CD4-positive, alpha-beta T cell (primary cell): ENCODE results near the gene PAK1. TPM values are rescaled to one million over a fixed set of nuclear protein-coding genes. Genes with fewer than 3 reads are reported as not detected.
"Not testable (repeated sequence)": the region's sequence is repeated elsewhere in the genome, so short reads cannot be mapped to it uniquely, and the experiment has no call there.

ENCODE experiments used
- ATAC-seq: fragments of 200-7000 bp; cut with Tn5 transposase; one replicate; pipeline ENCODE4 v1.10.0; 2022; ENCODE audit warnings: mild to moderate bottlenecking; ENCODE audit not compliant: poor library complexity
- CTCF ChIA-PET: fragments of 350-600 bp; sonication (Branson Sonifier 250); formaldehyde crosslinking; loops from one replicate; lab custom pipeline; 2021; ENCODE audit warnings: antibody characterized with exemption, inconsistent platforms; lab: Charles Lee
- POLR2A ChIA-PET: fragments of 350-600 bp; sonication (Branson Sonifier 250); formaldehyde crosslinking; loops from one replicate; lab custom pipeline; 2021; ENCODE audit warnings: antibody characterized with exemption, inconsistent platforms; lab: Charles Lee
- DNase-seq, 14 experiments: peaks; one replicate each; pipeline ENCODE4 v3.0.0-alpha.2; 2013 to 2020; ENCODE audit warnings: mixed read lengths in 2 of 14
- H3K27ac ChIP-seq, 2 donors: one replicate each; pipeline versions ENCODE4 v1.5.1 to v1.7.0; 2013; ENCODE audit warnings: low read length in 2 of 2, low read depth in 1 of 2, mild to moderate bottlenecking in 1 of 2
- H3K27me3 ChIP-seq, 2 experiments: 1 replicate in 1 of 2; 2 replicates in 1 of 2; pipeline versions ENCODE4 v1.6.1 to v1.7.0; 2013; ENCODE audit warnings: low read length in 2 of 2, control low read depth in 1 of 2, mild to moderate bottlenecking in 1 of 2, moderate library complexity in 1 of 2; ENCODE audit not compliant: insufficient read depth in 2 of 2, control insufficient read depth in 1 of 2
- H3K36me3 ChIP-seq: one replicate; pipeline ENCODE4 v1.6.1; 2013; ENCODE audit warnings: low read length, control low read depth; ENCODE audit not compliant: insufficient read depth
- H3K4me1 ChIP-seq: one replicate; pipeline ENCODE4 v1.6.1; 2013; ENCODE audit warnings: low read length, control low read depth; ENCODE audit not compliant: insufficient read depth
- H3K4me3 ChIP-seq: one replicate; pipeline ENCODE4 v1.5.1; 2013; ENCODE audit warnings: mild to moderate bottlenecking, low read length, moderate library complexity
- H3K9me3 ChIP-seq, 2 experiments: 1 replicate in 1 of 2; 2 replicates in 1 of 2; pipeline versions ENCODE4 v1.6.1 to v1.7.0; 2013; ENCODE audit warnings: low read length in 2 of 2, mild to moderate bottlenecking in 2 of 2, control low read depth in 1 of 2, moderate library complexity in 1 of 2; ENCODE audit not compliant: control insufficient read depth in 1 of 2, insufficient read depth in 1 of 2
- H3K27ac Mint-ChIP-seq: one replicate; pipeline ENCODE4 v1.8.0; 2020; ENCODE audit warnings: mixed read lengths
- H3K27me3 Mint-ChIP-seq: one replicate; pipeline ENCODE4 v1.8.0; 2021; ENCODE audit warnings: mixed read lengths
- H3K36me3 Mint-ChIP-seq: one replicate; pipeline ENCODE4 v1.8.0; 2021; ENCODE audit warnings: low read depth, mixed read lengths
- H3K4me1 Mint-ChIP-seq: one replicate; pipeline ENCODE4 v1.8.0; 2021; ENCODE audit warnings: low read depth, mixed read lengths
- H3K4me3 Mint-ChIP-seq: one replicate; pipeline ENCODE4 v1.8.0; 2020; ENCODE audit warnings: mild to moderate bottlenecking, mixed read lengths
- H3K9me3 Mint-ChIP-seq: one replicate; pipeline ENCODE4 v1.8.0; 2020; ENCODE audit warnings: mixed read lengths
- intact Hi-C, 2 experiments: fragments of 100-400 bp; cut with DNase I in 1 of 2; cut with micrococcal nuclease in 1 of 2; formaldehyde crosslinking; loops; one replicate each; pipeline versions ENCODE4 v1.15.1 to v1.9.0; 2023 to 2025; cut with DNase I, micrococcal nuclease
- total RNA-seq, 174 experiments: library from RNA in 2 of 174; stranded (reverse) in 2 of 174; gene quantifications; one replicate each; pipeline ENCODE4 v1.2.3 and lab custom pipeline; 2021 to 2026
- TF ChIP-seq, protein P1 (sequence below): fragments of 200-600 bp; IDR thresholded peaks from one replicate; pipeline ENCODE4 v1.8.0; 2022; ENCODE audit warnings: antibody characterized with exemption, mild to moderate bottlenecking

PAK1 gene
- total RNA-seq, 2 experiments from 2014 or later, result 6.9 to 12.6 TPM

DNA sequence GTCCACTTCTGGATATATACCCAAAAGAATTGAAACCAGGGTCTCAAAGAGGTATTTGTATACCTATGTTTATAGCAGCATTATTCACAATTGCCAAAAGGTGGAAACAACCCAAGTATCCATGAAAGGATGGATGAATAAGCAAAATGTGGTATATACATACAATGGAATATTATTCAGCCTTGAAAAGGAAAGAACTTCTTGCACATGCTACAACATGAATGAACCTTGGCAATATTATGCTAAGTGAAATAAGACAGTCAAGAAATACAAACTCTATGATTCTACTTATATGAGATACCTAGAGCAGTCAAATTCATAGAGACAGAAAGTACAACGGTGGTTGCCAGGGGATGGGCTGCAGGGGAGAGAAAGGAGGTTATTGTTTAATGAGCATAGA, 21.6 kb upstream of the PAK1 start:
- POLR2A ChIA-PET, result no interaction called here
- no peaks in the 10 kb centered on the region for H3K36me3 Mint-ChIP-seq

DNA sequence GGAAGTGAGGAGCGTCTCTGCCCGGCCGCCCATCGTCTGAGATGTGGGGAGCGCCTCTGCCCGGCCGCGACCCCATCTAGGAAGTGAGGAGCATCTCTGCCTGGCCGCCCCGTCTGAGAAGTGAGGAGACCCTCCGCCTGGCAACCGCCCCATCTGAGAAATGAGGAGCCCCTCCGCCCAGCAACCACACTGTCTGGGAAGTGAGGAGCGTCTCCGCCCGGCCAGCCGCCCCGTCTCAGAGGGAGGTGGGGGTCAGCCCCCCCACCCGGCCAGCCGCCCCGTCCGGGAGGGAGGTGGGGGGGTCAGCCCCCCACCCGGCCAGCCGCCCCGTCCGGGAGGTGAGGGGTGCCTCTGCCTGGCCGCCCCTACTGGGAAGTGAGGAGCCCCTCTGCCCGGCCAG, 16.1 kb upstream of the PAK1 start:
- H3K27me3 Mint-ChIP-seq, H3K27me3 ChIP-seq, DNase-seq, ATAC-seq, H3K9me3 ChIP-seq, H3K36me3 ChIP-seq, intact Hi-C loops, H3K36me3 Mint-ChIP-seq, H3K9me3 Mint-ChIP-seq, POLR2A ChIA-PET, H3K4me1 ChIP-seq, H3K27ac Mint-ChIP-seq, H3K4me3 Mint-ChIP-seq, CTCF ChIA-PET, H3K4me1 Mint-ChIP-seq, H3K4me3 ChIP-seq, H3K27ac ChIP-seq: not testable (repeated sequence)

More for the DNA sequence above, 21.6 kb upstream of the PAK1 start:
- H3K36me3 ChIP-seq, result no peaks in the 10 kb centered on the region
- peaks cover 10% of the 10 kb centered on the region for H3K27me3 Mint-ChIP-seq
- H3K4me1 ChIP-seq, result no peaks in the 10 kb centered on the region
- no peaks in the 10 kb centered on the region for H3K9me3 Mint-ChIP-seq
- no peak overlapping the region for H3K4me3 Mint-ChIP-seq
- no peak for DNase-seq
- no peak overlapping the region for H3K27ac Mint-ChIP-seq
- H3K4me1 Mint-ChIP-seq, result no peaks in the 10 kb centered on the region
- TF ChIP-seq, protein P1, sequence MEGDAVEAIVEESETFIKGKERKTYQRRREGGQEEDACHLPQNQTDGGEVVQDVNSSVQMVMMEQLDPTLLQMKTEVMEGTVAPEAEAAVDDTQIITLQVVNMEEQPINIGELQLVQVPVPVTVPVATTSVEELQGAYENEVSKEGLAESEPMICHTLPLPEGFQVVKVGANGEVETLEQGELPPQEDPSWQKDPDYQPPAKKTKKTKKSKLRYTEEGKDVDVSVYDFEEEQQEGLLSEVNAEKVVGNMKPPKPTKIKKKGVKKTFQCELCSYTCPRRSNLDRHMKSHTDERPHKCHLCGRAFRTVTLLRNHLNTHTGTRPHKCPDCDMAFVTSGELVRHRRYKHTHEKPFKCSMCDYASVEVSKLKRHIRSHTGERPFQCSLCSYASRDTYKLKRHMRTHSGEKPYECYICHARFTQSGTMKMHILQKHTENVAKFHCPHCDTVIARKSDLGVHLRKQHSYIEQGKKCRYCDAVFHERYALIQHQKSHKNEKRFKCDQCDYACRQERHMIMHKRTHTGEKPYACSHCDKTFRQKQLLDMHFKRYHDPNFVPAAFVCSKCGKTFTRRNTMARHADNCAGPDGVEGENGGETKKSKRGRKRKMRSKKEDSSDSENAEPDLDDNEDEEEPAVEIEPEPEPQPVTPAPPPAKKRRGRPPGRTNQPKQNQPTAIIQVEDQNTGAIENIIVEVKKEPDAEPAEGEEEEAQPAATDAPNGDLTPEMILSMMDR, result no peak
- intact Hi-C loops, result no loop called here
- H3K4me3 ChIP-seq, result no peak overlapping the region
- no peak overlapping the region for H3K27ac ChIP-seq
- H3K27me3 ChIP-seq, result peaks cover 3% of the 10 kb centered on the region in 2 experiments
- no peaks in the 10 kb centered on the region for H3K9me3 ChIP-seq
- CTCF ChIA-PET, result no interaction called here
- no peak for ATAC-seq

DNA sequence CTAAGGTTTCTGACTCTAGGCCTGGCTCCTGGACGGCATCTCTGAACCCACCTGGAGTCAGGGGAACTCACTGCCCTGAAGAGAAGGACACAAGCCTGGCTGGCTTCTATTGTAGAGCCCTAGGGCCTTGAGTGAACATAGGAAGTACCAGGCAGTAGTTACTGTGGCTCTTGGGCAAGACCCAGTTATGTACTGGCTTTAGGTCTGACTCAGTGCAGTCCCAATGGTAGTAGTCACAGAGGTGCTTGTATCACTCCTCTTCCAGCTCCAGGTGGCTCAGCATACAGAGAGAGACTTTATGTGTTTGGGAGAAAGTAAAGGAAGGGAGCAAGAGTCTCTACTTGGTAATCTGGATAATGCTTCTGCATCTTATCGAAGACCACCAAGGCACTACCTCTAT, 13.9 kb upstream of the PAK1 start:
- Histone ChIP-seq H3K27ac (no peak overlapping the region), H3K36me3 (no peaks in the 10 kb centered on the region), H3K4me1 (no peaks in the 10 kb centered on the region), H3K4me3 (no peak overlapping the region), H3K9me3 (no peaks in the 10 kb centered on the region), H3K27me3 (no peaks in the 10 kb centered on the region)
- Mint-ChIP-seq H3K27me3 (no peaks in the 10 kb centered on the region), H3K9me3 (no peaks in the 10 kb centered on the region), H3K4me3 (no peak overlapping the region), H3K36me3 (no peaks in the 10 kb centered on the region), H3K4me1 (no peaks in the 10 kb centered on the region), H3K27ac (no peak overlapping the region)
- ATAC-seq (no peak), DNase-seq (no peak)
- CTCF ChIA-PET, result no interaction called here
- intact Hi-C loops, result no loop called here
- POLR2A ChIA-PET, result no interaction called here
- TF ChIP-seq, protein P1, result no peak

DNA sequence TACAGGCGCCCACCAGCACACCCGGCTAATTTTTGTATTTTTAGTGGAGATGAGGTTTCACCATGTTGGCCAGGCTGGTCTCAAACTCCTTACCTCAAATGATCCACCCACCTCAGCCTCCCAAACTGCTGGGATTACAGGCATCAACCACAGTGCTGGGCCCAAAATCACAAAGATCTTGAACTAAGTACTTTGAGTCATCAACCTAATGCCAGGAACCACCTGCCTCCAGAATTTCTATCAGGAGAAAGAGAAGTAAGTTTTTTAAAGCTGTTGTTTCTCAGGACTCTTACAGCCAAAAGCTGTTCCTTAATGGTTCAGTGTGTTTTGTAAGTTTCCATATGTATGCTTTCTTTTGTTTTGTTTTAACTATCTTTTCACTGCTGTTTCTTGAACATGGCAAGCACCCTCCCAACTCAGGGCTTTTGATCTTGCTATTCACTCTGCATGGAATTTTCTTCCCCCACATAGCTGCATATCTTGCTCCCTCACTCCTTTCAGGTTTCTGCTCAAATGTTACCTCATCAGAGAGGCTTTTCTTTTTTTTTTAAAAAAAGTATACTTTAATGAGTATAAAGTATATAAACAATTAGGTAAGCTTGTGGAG, 6.0 kb upstream of the PAK1 start:
- Histone ChIP-seq H3K27ac (no peak overlapping the region), H3K4me1 (no peaks in the 10 kb centered on the region), H3K27me3 (no peaks in the 10 kb centered on the region), H3K4me3 (no peak overlapping the region), H3K36me3 (no peaks in the 10 kb centered on the region), H3K9me3 (no peaks in the 10 kb centered on the region)
- Mint-ChIP-seq H3K27me3 (no peaks in the 10 kb centered on the region), H3K27ac (no peak overlapping the region), H3K4me3 (no peak overlapping the region), H3K9me3 (no peaks in the 10 kb centered on the region), H3K36me3 (no peaks in the 10 kb centered on the region), H3K4me1 (peaks cover 6% of the 10 kb centered on the region)
- TF ChIP-seq, protein P1, result no peak
- ATAC-seq (no peak), DNase-seq (no peak)
- POLR2A ChIA-PET, result no interaction called here
- CTCF ChIA-PET, result no interaction called here
- intact Hi-C loops, result loop anchor here in 1 of 2 experiments (10.0 kb wide), 2 partner anchors 415 to 1095 kb away; partner anchors contain the start of genes CAPN5 and NARS2
